IMR-90 (cell line): ENCODE measurements around the gene COL19A1. TPM values are rescaled to one million over a fixed set of nuclear protein-coding genes. Genes with fewer than 3 reads are reported as not detected.

Experiments used
- ATAC-seq: fragments of 200-7000 bp; cut with Tn5 transposase; 2 replicates; pipeline ENCODE4 v1.9.1; 2020; ENCODE audit warnings: low read depth, mild to moderate bottlenecking, moderate library complexity
- BruUV-seq: library from RNA; stranded (reverse); fragments of 400-500 nt; replicated peaks from 2 replicates; lab custom pipeline; 2021; lab: Mats Ljungman, UMichigan
- CTCF ChIA-PET: fragments of 300-600 bp; formaldehyde crosslinking; extraction: SDS; loops from one replicate; lab custom pipeline; 2021; ENCODE audit warnings: antibody characterized with exemption; lab: Yijun Ruan, JAX
- POLR2A ChIA-PET: fragments of 300-600 bp; sonication (Branson Sonifier 250); formaldehyde crosslinking; loops from one replicate; lab custom pipeline; 2022; ENCODE audit warnings: antibody characterized with exemption; ENCODE audit not compliant: unreplicated experiment; lab: Charles Lee
- DNase-seq: peaks from one replicate; pipeline ENCODE4 v3.0.0; 2013
- H2AFZ ChIP-seq: replicated peaks from 2 replicates; pipeline ENCODE3; 2013; ENCODE audit warnings: low read length, mild to moderate bottlenecking; ENCODE audit not compliant: poor library complexity
- H2AK5ac ChIP-seq: 2 replicates; pipeline ENCODE4 v1.6.1; 2013; ENCODE audit warnings: low read depth, low read length, inconsistent platforms
- H2AK9ac ChIP-seq: replicated peaks from 2 replicates; pipeline ENCODE3; 2013; ENCODE audit warnings: mild to moderate bottlenecking, low read depth, low read length, moderate library complexity; ENCODE audit not compliant: poor library complexity
- H2BK120ac ChIP-seq: 2 replicates; pipeline ENCODE4 v1.6.1; 2013; ENCODE audit warnings: low read depth, low read length, inconsistent platforms
- H2BK15ac ChIP-seq: 3 replicates; pipeline ENCODE4 v1.6.1; 2013; ENCODE audit warnings: low read depth, low read length, inconsistent platforms
- H2BK20ac ChIP-seq: 2 replicates; pipeline ENCODE4 v1.6.1; 2013; ENCODE audit warnings: low read depth, mild to moderate bottlenecking, inconsistent platforms, low read length, moderate library complexity
- H2BK5ac ChIP-seq: 2 replicates; pipeline ENCODE4 v1.6.1; 2013; ENCODE audit warnings: mild to moderate bottlenecking, low read depth, low read length, inconsistent platforms; ENCODE audit not compliant: poor library complexity, severe bottlenecking
- H3K14ac ChIP-seq: replicated peaks from 2 replicates; pipeline ENCODE4 v1.6.1; 2013; ENCODE audit warnings: low read depth, low read length, inconsistent platforms
- H3K18ac ChIP-seq: 2 replicates; pipeline ENCODE4 v1.6.1; 2013; ENCODE audit warnings: low read depth, low read length, control low read depth
- H3K23ac ChIP-seq: 2 replicates; pipeline ENCODE4 v1.6.1; 2013; ENCODE audit warnings: low read depth, low read length, inconsistent platforms
- H3K27ac ChIP-seq: 2 replicates; pipeline ENCODE4 v1.5.1; 2013; ENCODE audit warnings: mild to moderate bottlenecking, control low read depth, low read length; ENCODE audit not compliant: insufficient read depth
- H3K27me3 ChIP-seq: 2 replicates; pipeline ENCODE4 v1.6.1; 2013; ENCODE audit warnings: low read length; ENCODE audit not compliant: control insufficient read depth, insufficient read depth
- H3K36me3 ChIP-seq: 2 replicates; pipeline ENCODE4 v1.6.1; 2013; ENCODE audit warnings: low read length, mixed read lengths; ENCODE audit not compliant: control insufficient read depth, insufficient read depth
- H3K4ac ChIP-seq: 2 replicates; pipeline ENCODE4 v1.6.1; 2013; ENCODE audit warnings: low read depth, low read length, inconsistent platforms
- H3K4me1 ChIP-seq: 2 replicates; pipeline ENCODE4 v1.6.1; 2013; ENCODE audit warnings: low read length, mixed read lengths; ENCODE audit not compliant: control insufficient read depth, insufficient read depth
- H3K4me2 ChIP-seq: 2 replicates; pipeline ENCODE4 v1.6.1; 2013; ENCODE audit warnings: low read depth, mild to moderate bottlenecking, control low read depth, low read length, moderate library complexity
- H3K4me3 ChIP-seq: 2 replicates; pipeline ENCODE4 v1.5.1; 2013; ENCODE audit warnings: low read depth, mild to moderate bottlenecking, control low read depth, low read length, moderate library complexity; ENCODE audit not compliant: insufficient read depth
- H3K56ac ChIP-seq: 2 replicates; pipeline ENCODE4 v1.6.1; 2013; ENCODE audit warnings: low read length, inconsistent platforms; ENCODE audit not compliant: insufficient read depth; ENCODE audit errors: extremely low read depth
- H3K79me1 ChIP-seq, 2 experiments: 2 replicates each; pipeline ENCODE4 v1.6.1; 2013; ENCODE audit warnings: low read length in 2 of 2, inconsistent platforms in 1 of 2, low read depth in 1 of 2
- H3K9ac ChIP-seq: 2 replicates; pipeline ENCODE4 v1.6.1; 2013; ENCODE audit warnings: low read depth, low read length, control low read depth
- H3K9me1 ChIP-seq: 2 replicates; pipeline ENCODE4 v1.6.1; 2013; ENCODE audit warnings: low read length, inconsistent platforms; ENCODE audit not compliant: insufficient read depth
- H3K9me3 ChIP-seq: 2 replicates; pipeline ENCODE4 v1.6.1; 2013; ENCODE audit warnings: low read length; ENCODE audit not compliant: control insufficient read depth, insufficient read depth
- H4K20me1 ChIP-seq: 2 replicates; pipeline ENCODE4 v1.6.1; 2013; ENCODE audit warnings: low read length, inconsistent platforms; ENCODE audit not compliant: insufficient read depth
- H4K5ac ChIP-seq: 2 replicates; pipeline ENCODE4 v1.6.1; 2013; ENCODE audit warnings: mild to moderate bottlenecking, low read depth, low read length, control low read depth
- H4K8ac ChIP-seq, 2 experiments: 2 replicates each; pipeline ENCODE4 v1.6.1; 2013; ENCODE audit warnings: low read depth in 2 of 2, low read length in 2 of 2, control low read depth in 1 of 2, inconsistent platforms in 1 of 2
- H4K91ac ChIP-seq: 2 replicates; pipeline ENCODE4 v1.6.1; 2013; ENCODE audit warnings: low read depth, low read length, inconsistent platforms; ENCODE audit not compliant: insufficient read depth
- BHLHE40 ChIP-seq: fragments of 150-350 bp; IDR thresholded peaks from 2 replicates; pipeline ENCODE4 v1.6.1; 2016; ENCODE audit warnings: mild to moderate bottlenecking, low read depth, low read length
- CEBPB ChIP-seq: IDR thresholded peaks from 2 replicates; pipeline ENCODE4 v1.6.1; 2012; ENCODE audit warnings: low read depth, low read length, improper control_type of control experiment
- CHD1 ChIP-seq: IDR thresholded peaks from 2 replicates; pipeline ENCODE4 v1.6.1; 2012; ENCODE audit warnings: low read depth, low read length, improper control_type of control experiment
- FOS ChIP-seq: fragments of 150-350 bp; IDR thresholded peaks from 2 replicates; pipeline ENCODE4 v1.6.1; 2016; ENCODE audit warnings: low read depth, low read length
- MAFK ChIP-seq: IDR thresholded peaks from 2 replicates; pipeline ENCODE4 v1.6.1; 2012; ENCODE audit warnings: low read depth, low read length, improper control_type of control experiment
- MAZ ChIP-seq: IDR thresholded peaks from 2 replicates; pipeline ENCODE4 v1.6.1; 2012; ENCODE audit warnings: low read depth, mild to moderate bottlenecking, low read length, improper control_type of control experiment, moderate library complexity, borderline replicate concordance
- MXI1 ChIP-seq: IDR thresholded peaks from 2 replicates; pipeline ENCODE4 v1.6.1; 2012; ENCODE audit warnings: low read depth, mild to moderate bottlenecking, low read length, moderate library complexity, borderline replicate concordance
- NFE2L2 ChIP-seq: fragments of 150-350 bp; IDR thresholded peaks from 2 replicates; pipeline ENCODE4 v1.6.1; 2016; ENCODE audit warnings: low read depth, mild to moderate bottlenecking, low read length
- POLR2A ChIP-seq: IDR thresholded peaks from 2 replicates; pipeline ENCODE4 v1.6.1; 2012; ENCODE audit warnings: mild to moderate bottlenecking, low read depth, low read length
- RAD21 ChIP-seq: IDR thresholded peaks from 2 replicates; pipeline ENCODE4 v1.6.1; 2012; ENCODE audit warnings: low read length, improper control_type of control experiment
- RCOR1 ChIP-seq: IDR thresholded peaks from 2 replicates; pipeline ENCODE4 v1.6.1; 2012; ENCODE audit warnings: mild to moderate bottlenecking, low read length, improper control_type of control experiment; ENCODE audit not compliant: insufficient replicate concordance
- RFX5 ChIP-seq: IDR thresholded peaks from 2 replicates; pipeline ENCODE4 v1.8.0; 2012; ENCODE audit warnings: low read depth, mild to moderate bottlenecking, low read length, moderate library complexity
- SMC3 ChIP-seq: fragments of 150-350 bp; IDR thresholded peaks from 2 replicates; pipeline ENCODE4 v1.6.1; 2016; ENCODE audit warnings: low read depth, mild to moderate bottlenecking, antibody characterized with exemption, low read length, moderate library complexity
- WGBS, 2 experiments: methylation state at CpG; one replicate each; pipeline versions ENCODE4 v1.1.5 to v1.1.7; 2013; ENCODE audit warnings: missing lambda C conversion rate in 2 of 2; ENCODE audit not compliant: insufficient read length in 1 of 2; ENCODE audit errors: extremely low coverage in 2 of 2; 5-methylcytosine and 5-hydroxymethylcytosine counted together
- dilution Hi-C: fragments of 300-500 bp; cut with HindIII; formaldehyde crosslinking; loops from one replicate; pipeline ENCODE4 v1.14.3; 2018; ENCODE audit warnings: low sequenced_read_pairs; ENCODE audit not compliant: unreplicated experiment
- in situ Hi-C: fragments of 300-500 bp; cut with MboI; formaldehyde crosslinking; loops from 3 replicates; pipeline ENCODE4 v1.14.3; 2019; ENCODE audit warnings: low sequenced_read_pairs, inconsistent platforms, mixed read lengths
- intact Hi-C: fragments of 100-400 bp; cut with micrococcal nuclease; formaldehyde crosslinking; loops from 2 replicates; pipeline ENCODE4 v1.10.0; 2022
- polyA plus RNA-seq, 3 experiments: library from polyadenylated mRNA; depleted of rRNA; stranded (reverse); fragments of >200 nt; gene quantifications; 2 replicates each; pipeline ENCODE4 v1.2.3, GENCODE V29; 2012; ENCODE audit warnings: low replicate concordance in 1 of 3
- total RNA-seq: library from RNA; depleted of rRNA; stranded (reverse); fragments of >200 nt; gene quantifications from 2 replicates; pipeline ENCODE4 v1.2.3, GENCODE V29; 2012
- TF ChIP-seq, protein P1 (sequence below): fragments of 150-350 bp; IDR thresholded peaks from 2 replicates; pipeline ENCODE4 v1.6.1; 2017; ENCODE audit warnings: mild to moderate bottlenecking, antibody characterized with exemption, low read length, low read depth
- TF ChIP-seq, protein P2 (sequence below): fragments of 150-350 bp; IDR thresholded peaks from 2 replicates; pipeline ENCODE4 v1.6.1; 2016; ENCODE audit warnings: low read depth, mild to moderate bottlenecking, low read length, moderate library complexity, borderline replicate concordance
- TF ChIP-seq, protein P3 (sequence below): conservative IDR thresholded peaks from 2 replicates; pipeline ENCODE4 v1.5.1; 2012; ENCODE audit warnings: mild to moderate bottlenecking, low read depth, low read length, improper control_type of control experiment

Gene COL19A1
- total and polyA plus RNA-seq, 2 of the 4 experiments (the other 2 are of a cell fraction) = under 0.01 TPM; not detected in 1

DNA sequence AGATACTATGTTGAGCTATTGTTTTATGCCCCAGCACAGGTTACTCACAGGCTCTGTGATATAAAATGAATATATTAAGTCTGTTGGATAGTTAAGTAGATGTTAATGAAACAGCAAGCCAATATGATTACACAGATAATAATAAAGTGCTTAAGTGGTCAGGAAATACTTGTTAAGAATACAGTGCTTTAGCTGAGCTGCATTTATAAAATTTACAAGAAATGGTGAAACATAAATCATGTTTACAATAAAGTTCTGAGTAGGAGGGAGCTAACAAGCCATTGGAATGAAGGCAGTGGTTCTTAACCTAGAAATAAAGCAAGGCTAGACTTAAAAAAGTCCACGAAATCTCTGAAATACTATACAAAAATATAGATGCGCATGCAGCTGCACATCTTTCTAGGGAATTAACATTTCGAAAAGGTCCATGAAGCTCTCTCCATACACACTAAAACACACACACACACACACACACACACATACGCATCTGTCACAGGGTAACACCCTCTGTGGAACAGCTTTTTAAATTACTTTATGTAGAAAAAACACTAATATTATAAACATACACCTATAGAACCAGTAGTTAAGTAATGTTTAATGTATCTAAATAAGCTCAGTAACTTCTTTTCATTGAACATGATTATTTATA lies 349.2 kb downstream of the COL19A1 start:
- H2AFZ ChIP-seq = no peak overlapping the region
- H2BK5ac ChIP-seq = no peak overlapping the region
- POLR2A ChIA-PET = interaction anchor here (0.5 kb wide), 1 partner anchor 212 kb away, joined by 3 read pairs; no protein-coding TSS in a partner anchor
- no peak overlapping the region for H2BK15ac ChIP-seq
- H4K5ac ChIP-seq = no peak overlapping the region
- no peaks in the 10 kb centered on the region for H3K4me1 ChIP-seq
- H3K36me3 ChIP-seq = no peaks in the 10 kb centered on the region
- intact Hi-C loops = no loop called here
- H3K27me3 ChIP-seq = no peaks in the 10 kb centered on the region; the same call in 1 of the 2 replicates
- dilution Hi-C loops = no loop called here
- H2BK120ac ChIP-seq = no peak overlapping the region
- H3K27ac ChIP-seq = no peak overlapping the region
- TF ChIP-seq RCOR1 (no peak), RFX5 (no peak), RAD21 (no peak), FOS (no peak), SMC3 (no peak), MAFK (no peak), MAZ (no peak), NFE2L2 (no peak), CEBPB (no peak), MXI1 (no peak), CHD1 (no peak), BHLHE40 (no peak), POLR2A (no peak)
- TF ChIP-seq, protein P1, sequence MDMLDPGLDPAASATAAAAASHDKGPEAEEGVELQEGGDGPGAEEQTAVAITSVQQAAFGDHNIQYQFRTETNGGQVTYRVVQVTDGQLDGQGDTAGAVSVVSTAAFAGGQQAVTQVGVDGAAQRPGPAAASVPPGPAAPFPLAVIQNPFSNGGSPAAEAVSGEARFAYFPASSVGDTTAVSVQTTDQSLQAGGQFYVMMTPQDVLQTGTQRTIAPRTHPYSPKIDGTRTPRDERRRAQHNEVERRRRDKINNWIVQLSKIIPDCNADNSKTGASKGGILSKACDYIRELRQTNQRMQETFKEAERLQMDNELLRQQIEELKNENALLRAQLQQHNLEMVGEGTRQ = no peak
- TF ChIP-seq, protein P2, sequence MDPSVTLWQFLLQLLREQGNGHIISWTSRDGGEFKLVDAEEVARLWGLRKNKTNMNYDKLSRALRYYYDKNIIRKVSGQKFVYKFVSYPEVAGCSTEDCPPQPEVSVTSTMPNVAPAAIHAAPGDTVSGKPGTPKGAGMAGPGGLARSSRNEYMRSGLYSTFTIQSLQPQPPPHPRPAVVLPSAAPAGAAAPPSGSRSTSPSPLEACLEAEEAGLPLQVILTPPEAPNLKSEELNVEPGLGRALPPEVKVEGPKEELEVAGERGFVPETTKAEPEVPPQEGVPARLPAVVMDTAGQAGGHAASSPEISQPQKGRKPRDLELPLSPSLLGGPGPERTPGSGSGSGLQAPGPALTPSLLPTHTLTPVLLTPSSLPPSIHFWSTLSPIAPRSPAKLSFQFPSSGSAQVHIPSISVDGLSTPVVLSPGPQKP = no peak
- TF ChIP-seq, protein P3, sequence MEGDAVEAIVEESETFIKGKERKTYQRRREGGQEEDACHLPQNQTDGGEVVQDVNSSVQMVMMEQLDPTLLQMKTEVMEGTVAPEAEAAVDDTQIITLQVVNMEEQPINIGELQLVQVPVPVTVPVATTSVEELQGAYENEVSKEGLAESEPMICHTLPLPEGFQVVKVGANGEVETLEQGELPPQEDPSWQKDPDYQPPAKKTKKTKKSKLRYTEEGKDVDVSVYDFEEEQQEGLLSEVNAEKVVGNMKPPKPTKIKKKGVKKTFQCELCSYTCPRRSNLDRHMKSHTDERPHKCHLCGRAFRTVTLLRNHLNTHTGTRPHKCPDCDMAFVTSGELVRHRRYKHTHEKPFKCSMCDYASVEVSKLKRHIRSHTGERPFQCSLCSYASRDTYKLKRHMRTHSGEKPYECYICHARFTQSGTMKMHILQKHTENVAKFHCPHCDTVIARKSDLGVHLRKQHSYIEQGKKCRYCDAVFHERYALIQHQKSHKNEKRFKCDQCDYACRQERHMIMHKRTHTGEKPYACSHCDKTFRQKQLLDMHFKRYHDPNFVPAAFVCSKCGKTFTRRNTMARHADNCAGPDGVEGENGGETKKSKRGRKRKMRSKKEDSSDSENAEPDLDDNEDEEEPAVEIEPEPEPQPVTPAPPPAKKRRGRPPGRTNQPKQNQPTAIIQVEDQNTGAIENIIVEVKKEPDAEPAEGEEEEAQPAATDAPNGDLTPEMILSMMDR = no peak
- no CpG with 5 or more reads among the region's 4 CpGs for WGBS, 2 experiments
- no peaks in the 10 kb centered on the region for H3K9me3 ChIP-seq
- no peak overlapping the region for H3K4me3 ChIP-seq
- no peak overlapping the region for H3K14ac ChIP-seq
- H3K56ac ChIP-seq = no peak overlapping the region
- H2BK20ac ChIP-seq = no peak overlapping the region
- no peaks in the 10 kb centered on the region for H3K79me1 ChIP-seq
- no peak overlapping the region for H2AK5ac ChIP-seq
- no peak overlapping the region for H3K18ac ChIP-seq
- no peak overlapping the region for H2AK9ac ChIP-seq
- H3K9me1 ChIP-seq = no peaks in the 10 kb centered on the region
- ATAC-seq (no peak), DNase-seq (no peak)
- no peak overlapping the region for H3K4me2 ChIP-seq
- in situ Hi-C loops = loop anchor here (25.0 kb wide), 1 partner anchor 472 kb away; no protein-coding TSS in a partner anchor
- no peak overlapping the region for H4K8ac ChIP-seq
- H3K9ac ChIP-seq = no peak overlapping the region
- no peak overlapping the region for H3K23ac ChIP-seq
- no peak overlapping the region for H3K4ac ChIP-seq
- no peaks in the 10 kb centered on the region for H4K20me1 ChIP-seq
- CTCF ChIA-PET = no interaction called here
- H4K91ac ChIP-seq = no peak overlapping the region
- BruUV-seq = no TSS peak
